Naive thymus-derived CD8-positive, alpha-beta T cell (primary cell): ENCODE measurements around the gene ZCCHC24. TPM values are rescaled to one million over a fixed set of nuclear protein-coding genes. Genes with fewer than 3 reads are reported as not detected.

Experiments
- ATAC-seq, 2 donors: fragments of 150-1000 bp; cut with Tn5 transposase in 1 of 2; sonication (Bioruptor Pico), chemical (Tn5 transposase) in 1 of 2; 1 replicate in 1 of 2; 2 replicates in 1 of 2; pipeline ENCODE4 v1.10.0; 2021; ENCODE audit warnings: mild to moderate bottlenecking in 2 of 2, moderate library complexity in 2 of 2
- POLR2A ChIA-PET: fragments of 350-600 bp; sonication (Branson Sonifier 250); formaldehyde crosslinking; loops from one replicate; lab custom pipeline; 2021; ENCODE audit warnings: antibody characterized with exemption; lab: Charles Lee
- DNase-seq, 10 donors: peaks; one replicate each; pipeline versions ENCODE4 v3.0.0 to v3.0.0-alpha.2; 2020 to 2022
- H3K27ac Mint-ChIP-seq, 10 donors: one replicate each; pipeline ENCODE4 v1.8.0; 2020 to 2022; ENCODE audit warnings: mild to moderate bottlenecking in 10 of 10, mixed read lengths in 10 of 10, moderate library complexity in 4 of 10, inconsistent platforms in 1 of 10
- H3K27me3 Mint-ChIP-seq, 5 donors: one replicate each; pipeline ENCODE4 v1.8.0; 2021 to 2022; ENCODE audit warnings: mixed read lengths in 5 of 5
- H3K36me3 Mint-ChIP-seq, 3 donors: one replicate each; pipeline ENCODE4 v1.8.0; 2020 to 2022; ENCODE audit warnings: mixed read lengths in 3 of 3, mild to moderate bottlenecking in 2 of 3, inconsistent platforms in 1 of 3
- H3K4me1 Mint-ChIP-seq, 4 donors: one replicate each; pipeline ENCODE4 v1.8.0; 2021 to 2022; ENCODE audit warnings: mixed read lengths in 4 of 4
- H3K4me3 Mint-ChIP-seq, 10 donors: one replicate each; pipeline ENCODE4 v1.8.0; 2020 to 2022; ENCODE audit warnings: mild to moderate bottlenecking in 10 of 10, mixed read lengths in 10 of 10, moderate library complexity in 6 of 10, inconsistent platforms in 1 of 10
- H3K9me3 Mint-ChIP-seq, 9 donors: one replicate each; pipeline ENCODE4 v1.8.0; 2020 to 2022; ENCODE audit warnings: mixed read lengths in 9 of 9, mild to moderate bottlenecking in 3 of 9, inconsistent platforms in 1 of 9, moderate library complexity in 1 of 9
- polyA plus RNA-seq, 3 donors: library from polyadenylated mRNA; unstranded; fragments of 300-500 nt; fragmentation: Illumina TruSeq; gene quantifications; one replicate each; pipeline ENCODE4 v1.2.3, GENCODE V29; 2021
- total RNA-seq, 8 experiments: library from RNA in 2 of 8; stranded (reverse) in 2 of 8; gene quantifications; one replicate each; pipeline ENCODE4 v1.2.3 and lab custom pipeline; 2021 to 2026

The ZCCHC24 gene
- total and polyA plus RNA-seq, 5 experiments from 2014 or later, result 0.12 to 1.7 (median 0.65) TPM

DNA sequence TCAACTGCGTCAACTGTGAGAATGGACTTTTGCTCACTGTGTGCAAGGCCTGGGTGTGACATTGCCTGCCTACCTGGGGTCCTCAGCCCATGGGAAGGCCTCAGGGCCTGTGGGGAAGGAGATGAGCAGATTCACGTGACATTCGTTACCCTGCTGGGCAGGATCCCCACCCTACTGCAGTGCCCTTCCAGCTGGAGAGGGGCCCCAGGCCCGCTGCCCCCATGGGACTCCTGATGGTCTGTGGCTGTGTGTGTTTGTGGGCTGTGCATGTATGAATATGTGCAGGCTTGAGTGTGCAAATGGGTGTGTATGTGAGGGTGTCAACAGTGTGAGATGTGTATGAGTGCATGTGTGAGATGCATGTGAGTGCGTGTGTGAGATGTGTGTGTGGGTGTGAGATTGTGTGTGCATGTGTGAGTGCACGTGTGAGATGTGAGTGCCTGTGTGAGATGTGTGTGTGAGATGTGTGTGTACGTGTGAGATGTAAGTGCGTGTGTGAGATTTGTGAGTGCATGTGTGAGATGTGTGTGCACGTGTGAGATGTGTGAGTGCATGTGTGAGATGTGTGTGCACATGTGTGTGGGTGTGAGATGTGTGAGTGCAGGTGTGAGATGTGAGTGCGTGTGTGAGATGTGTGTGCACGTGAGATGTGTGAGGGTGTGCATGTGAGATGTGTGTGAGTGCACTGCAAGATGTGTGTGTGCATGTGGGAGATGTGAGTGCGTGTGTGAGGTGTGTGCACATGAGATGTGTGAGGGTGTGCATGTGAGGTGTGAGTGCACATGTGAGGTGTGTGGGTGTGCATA is 68.5 kb downstream of the ZCCHC24 start:
- Mint-ChIP-seq H3K4me3 (no peak overlapping the region), H3K27me3 (peaks cover 0 to 3% (median 0%) of the 10 kb centered on the region in 5 donors), H3K9me3 (peaks cover 0 to 4% (median 0%) of the 10 kb centered on the region in 9 donors), H3K27ac (no peak overlapping the region), H3K4me1 (peaks cover 3 to 6% (median 6%) of the 10 kb centered on the region in 4 donors), H3K36me3 (no peaks in the 10 kb centered on the region)
- no peak for ATAC-seq
- DNase-seq, result no peak
- POLR2A ChIA-PET, result no interaction called here

DNA sequence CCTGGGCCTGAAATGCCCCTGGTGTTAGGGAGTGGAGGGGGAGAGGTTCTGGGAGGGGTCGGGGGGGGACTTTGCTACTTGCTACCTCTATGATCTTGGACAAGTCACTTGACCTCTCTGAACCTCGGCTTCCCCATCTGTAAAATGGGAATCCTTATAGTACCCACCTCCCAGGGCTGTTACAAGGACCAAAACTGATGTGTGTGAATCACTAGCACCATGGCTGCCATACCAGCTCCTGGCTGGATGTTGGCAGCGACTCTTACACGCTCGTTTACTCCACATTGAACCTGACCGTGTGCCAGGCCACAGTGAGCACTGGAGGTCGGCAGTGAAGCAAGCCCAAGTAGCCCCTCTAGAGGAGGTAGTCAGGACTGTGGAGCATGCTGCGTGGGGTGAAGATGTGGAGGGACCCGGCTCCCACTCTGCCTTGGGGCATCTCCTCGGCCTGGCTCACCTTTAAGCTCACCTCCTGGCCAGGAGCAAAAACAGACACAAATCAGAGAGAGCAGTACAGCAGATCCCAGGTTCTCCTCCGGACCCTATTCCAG is 69.3 kb downstream of the ZCCHC24 start:
- POLR2A ChIA-PET, result no interaction called here
- DNase-seq (no peak), ATAC-seq (no peak)
- Mint-ChIP-seq H3K36me3 (peaks cover 0 to 3% (median 0%) of the 10 kb centered on the region in 3 donors), H3K4me3 (no peak overlapping the region), H3K4me1 (peaks cover 3 to 6% (median 6%) of the 10 kb centered on the region in 4 donors), H3K9me3 (peaks cover 0 to 9% (median 3%) of the 10 kb centered on the region in 9 donors), H3K27ac (no peak overlapping the region), H3K27me3 (peaks cover 0 to 3% (median 0%) of the 10 kb centered on the region in 5 donors)

DNA sequence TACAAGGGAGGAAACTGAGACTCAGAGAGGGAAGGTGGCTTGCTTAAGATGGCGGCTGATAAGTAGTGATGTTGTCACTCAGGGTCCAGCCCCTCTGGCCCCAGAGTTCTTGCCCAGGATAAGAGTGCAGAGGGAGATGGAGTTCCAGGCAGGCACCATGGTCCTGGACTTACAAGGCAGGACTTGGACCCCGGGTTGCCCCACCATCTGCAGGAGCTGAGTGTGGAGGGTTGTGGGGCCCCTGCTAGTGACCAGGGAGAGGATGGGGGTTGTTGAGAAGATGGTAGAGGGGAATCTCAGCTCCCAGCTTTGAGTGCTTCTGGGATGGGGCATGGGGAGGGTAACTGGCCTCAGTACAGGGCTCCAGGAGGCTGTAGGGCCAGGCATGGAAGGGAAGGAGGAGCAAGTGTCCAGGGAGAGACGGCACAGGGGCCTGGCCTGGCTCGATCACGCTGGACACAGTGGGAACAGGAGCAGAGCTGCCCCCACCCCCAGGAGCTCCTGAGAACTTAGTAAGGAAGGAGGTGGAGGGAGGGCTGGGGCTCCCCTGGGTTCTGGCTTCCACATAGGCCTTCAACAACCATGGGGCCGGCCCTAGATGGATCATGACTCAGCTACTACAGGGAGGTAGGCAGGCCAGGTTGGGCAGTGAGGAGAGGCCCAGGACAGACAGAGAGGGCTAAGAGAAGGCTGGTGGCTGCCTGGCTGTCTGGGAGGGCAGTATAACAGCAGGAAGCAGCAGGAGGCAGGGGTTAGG is 69.9 kb downstream of the ZCCHC24 start:
- Mint-ChIP-seq H3K27me3 (peaks cover 0 to 3% (median 0%) of the 10 kb centered on the region in 5 donors), H3K36me3 (peaks cover 0 to 4% (median 3%) of the 10 kb centered on the region in 3 donors), H3K27ac (no peak overlapping the region), H3K9me3 (peaks cover 0 to 13% (median 3%) of the 10 kb centered on the region in 9 donors), H3K4me1 (peaks cover 3 to 6% (median 6%) of the 10 kb centered on the region in 4 donors), H3K4me3 (no peak overlapping the region)
- POLR2A ChIA-PET, result no interaction called here
- ATAC-seq (no peak), DNase-seq (no peak)

DNA sequence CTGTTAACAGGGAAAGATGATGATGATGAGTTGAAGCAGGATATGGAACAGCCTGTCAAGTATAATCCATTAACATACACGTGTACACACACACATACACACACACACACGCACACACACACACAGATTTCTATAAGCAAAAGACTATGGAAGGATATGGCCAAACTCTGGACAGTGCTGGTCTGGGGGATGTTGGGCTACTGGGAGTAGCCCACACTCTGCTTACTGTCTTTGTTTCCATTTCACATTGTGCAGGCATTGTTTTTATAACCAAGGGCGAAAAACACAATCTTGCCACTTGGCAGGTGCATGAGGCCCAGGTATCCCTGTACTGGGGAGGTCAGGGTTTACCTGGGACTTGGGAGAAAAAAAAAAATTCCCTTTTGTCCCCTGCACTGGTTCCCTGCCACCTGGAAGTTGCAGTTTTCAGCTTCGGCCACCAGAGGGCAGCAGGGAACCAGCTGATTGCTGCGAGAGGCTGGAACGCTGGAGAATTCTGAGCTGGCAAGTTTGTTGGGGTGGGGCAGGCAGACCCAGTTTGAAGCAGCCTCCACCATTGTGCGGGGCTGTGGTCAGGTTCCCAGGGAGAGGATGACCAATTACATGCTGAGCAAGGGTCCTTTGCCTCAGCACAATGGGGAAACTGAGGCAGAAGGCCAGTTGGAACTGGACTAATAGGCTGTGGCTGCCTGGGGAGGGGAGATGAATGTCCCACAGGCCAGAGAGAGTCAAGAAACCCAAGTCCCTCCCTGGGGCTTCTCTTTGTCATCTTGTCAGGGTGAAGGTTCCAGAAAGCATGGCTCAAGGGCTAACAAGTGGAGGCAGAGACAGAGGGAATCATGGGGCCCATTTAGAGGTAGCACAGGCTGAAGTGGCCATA is 70.9 kb downstream of the ZCCHC24 start:
- peaks cover 0 to 3% (median 0%) of the 10 kb centered on the region in 5 donors for H3K27me3 Mint-ChIP-seq
- H3K4me3 Mint-ChIP-seq, result no peak overlapping the region
- peaks cover 0 to 7% (median 3%) of the 10 kb centered on the region in 3 donors for H3K36me3 Mint-ChIP-seq
- ATAC-seq (peak; percentile 62 to 74), DNase-seq (peak; percentile 47 to 85 (median 69))
- peaks cover 3 to 6% (median 6%) of the 10 kb centered on the region in 4 donors for H3K4me1 Mint-ChIP-seq
- H3K27ac Mint-ChIP-seq, result peak overlapping the region in 3 of 10 donors; percentile 17 to 72 (median 29)
- peaks cover 0 to 18% (median 4%) of the 10 kb centered on the region in 9 donors for H3K9me3 Mint-ChIP-seq
- POLR2A ChIA-PET, result interaction anchor here (1.2 kb wide), 1 partner anchor 93 kb away, joined by 3 read pairs; no protein-coding TSS in a partner anchor

DNA sequence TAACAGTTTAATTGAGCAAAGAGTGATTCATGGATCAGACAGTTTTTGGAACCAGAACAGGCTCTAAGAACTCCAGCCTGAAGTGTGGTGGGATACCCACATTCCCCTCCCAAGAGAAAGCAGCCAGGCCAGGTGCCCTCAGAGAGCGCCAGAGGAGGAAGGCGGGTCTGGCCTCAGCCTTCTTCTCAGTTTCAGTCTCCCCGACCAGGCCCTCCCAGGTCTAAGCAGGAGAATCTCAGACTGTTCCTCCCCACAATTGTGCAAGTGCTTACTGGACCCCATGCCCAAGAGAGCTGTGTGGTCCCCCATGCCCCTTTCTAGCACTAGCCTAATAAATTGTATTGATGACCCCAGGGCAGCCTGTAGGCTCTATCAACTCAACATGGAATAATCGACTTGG is 72.6 kb downstream of the ZCCHC24 start:
- Mint-ChIP-seq H3K4me1 (peaks cover 3 to 6% (median 6%) of the 10 kb centered on the region in 4 donors), H3K4me3 (no peak overlapping the region), H3K36me3 (peaks cover 0 to 7% (median 3%) of the 10 kb centered on the region in 3 donors), H3K9me3 (peaks cover 0 to 18% (median 4%) of the 10 kb centered on the region in 9 donors), H3K27me3 (peaks cover 0 to 3% (median 0%) of the 10 kb centered on the region in 5 donors), H3K27ac (no peak overlapping the region)
- POLR2A ChIA-PET, result no interaction called here
- ATAC-seq (no peak), DNase-seq (no peak)

DNA sequence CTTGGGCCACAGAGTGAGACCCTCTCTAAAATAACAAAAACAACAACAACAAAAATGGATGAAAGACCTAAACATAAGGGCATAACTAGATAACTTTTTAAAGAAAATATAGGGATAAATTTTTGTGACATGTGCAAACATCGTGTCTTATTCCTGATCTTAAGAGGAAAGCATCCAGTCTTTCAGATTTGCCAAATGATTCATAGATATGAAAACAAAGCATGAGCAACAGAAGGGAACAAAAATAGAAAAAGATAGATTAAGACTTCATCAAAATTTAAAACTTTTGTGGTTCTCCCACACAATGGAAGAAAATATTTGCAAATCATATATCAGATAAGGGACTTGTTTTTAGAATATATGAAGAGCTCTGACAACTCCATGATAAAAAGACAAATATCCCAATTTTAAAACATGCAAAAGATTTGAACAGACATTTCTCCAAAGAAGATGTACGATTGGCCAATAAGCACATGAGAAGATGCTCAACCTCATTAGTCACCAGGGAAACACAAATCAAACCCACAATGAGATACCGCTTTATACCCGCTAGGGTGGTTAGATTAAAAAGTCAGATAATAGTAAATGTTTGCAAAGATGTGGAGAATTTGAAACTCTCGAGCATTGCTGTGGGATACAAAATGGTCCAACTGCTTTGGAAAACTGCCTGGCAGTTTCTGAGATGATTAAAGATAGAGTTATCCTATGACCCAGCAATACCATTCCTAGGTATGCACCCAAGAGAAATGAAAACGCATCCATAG is 77.8 kb downstream of the ZCCHC24 start:
- POLR2A ChIA-PET, result no interaction called here
- no peak for ATAC-seq
- DNase-seq, result no peak

DNA sequence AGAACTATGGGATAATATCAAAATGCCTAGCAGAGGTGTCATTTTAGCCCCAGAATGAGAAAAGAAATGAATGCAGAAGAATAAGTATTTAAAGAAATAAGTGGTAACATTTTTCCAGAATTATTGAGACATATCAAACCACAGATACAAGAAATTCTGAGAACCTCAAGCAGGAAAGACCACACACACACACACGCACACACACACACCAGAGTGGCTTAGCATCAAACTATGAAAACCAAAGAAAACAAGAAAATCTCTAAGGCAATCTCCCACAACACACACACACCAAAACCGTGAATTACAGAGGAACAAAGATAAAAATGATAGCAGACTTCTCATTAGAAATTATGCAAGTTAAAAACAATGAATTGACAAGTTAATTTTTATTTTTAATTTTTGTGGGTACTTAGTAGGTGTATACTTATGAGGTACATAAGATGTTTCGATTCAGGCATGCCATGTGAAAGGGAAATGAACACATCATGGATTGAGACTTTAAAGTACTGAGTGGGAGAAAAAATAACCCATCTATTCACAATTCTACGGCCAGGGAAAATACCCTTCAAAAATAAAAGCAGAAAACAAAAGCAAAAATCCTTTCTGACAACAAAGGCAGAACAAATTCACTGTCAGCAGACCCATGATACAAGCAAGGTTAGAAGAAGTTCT is 83.6 kb downstream of the ZCCHC24 start:
- Mint-ChIP-seq H3K4me3 (peak overlapping the region in 1 of 10 donors; percentile 34), H3K27ac (no peak overlapping the region), H3K27me3 (peaks cover 0 to 3% (median 0%) of the 10 kb centered on the region in 5 donors), H3K9me3 (peaks cover 0 to 3% (median 0%) of the 10 kb centered on the region in 9 donors), H3K4me1 (peaks cover 8 to 12% (median 9%) of the 10 kb centered on the region in 4 donors), H3K36me3 (peaks cover 0 to 9% (median 4%) of the 10 kb centered on the region in 3 donors)
- no peak for DNase-seq
- POLR2A ChIA-PET, result no interaction called here
- ATAC-seq, result no peak

More for the DNA sequence above, 77.8 kb downstream of the ZCCHC24 start:
- H3K36me3 Mint-ChIP-seq, result peaks cover 0 to 7% (median 3%) of the 10 kb centered on the region in 3 donors
- H3K4me1 Mint-ChIP-seq, result peaks cover 0 to 2% (median 0%) of the 10 kb centered on the region in 4 donors
- no peak overlapping the region for H3K4me3 Mint-ChIP-seq
- peaks cover 0 to 18% (median 5%) of the 10 kb centered on the region in 9 donors for H3K9me3 Mint-ChIP-seq
- no peak overlapping the region for H3K27ac Mint-ChIP-seq
- peaks cover 0 to 3% (median 0%) of the 10 kb centered on the region in 5 donors for H3K27me3 Mint-ChIP-seq

DNA sequence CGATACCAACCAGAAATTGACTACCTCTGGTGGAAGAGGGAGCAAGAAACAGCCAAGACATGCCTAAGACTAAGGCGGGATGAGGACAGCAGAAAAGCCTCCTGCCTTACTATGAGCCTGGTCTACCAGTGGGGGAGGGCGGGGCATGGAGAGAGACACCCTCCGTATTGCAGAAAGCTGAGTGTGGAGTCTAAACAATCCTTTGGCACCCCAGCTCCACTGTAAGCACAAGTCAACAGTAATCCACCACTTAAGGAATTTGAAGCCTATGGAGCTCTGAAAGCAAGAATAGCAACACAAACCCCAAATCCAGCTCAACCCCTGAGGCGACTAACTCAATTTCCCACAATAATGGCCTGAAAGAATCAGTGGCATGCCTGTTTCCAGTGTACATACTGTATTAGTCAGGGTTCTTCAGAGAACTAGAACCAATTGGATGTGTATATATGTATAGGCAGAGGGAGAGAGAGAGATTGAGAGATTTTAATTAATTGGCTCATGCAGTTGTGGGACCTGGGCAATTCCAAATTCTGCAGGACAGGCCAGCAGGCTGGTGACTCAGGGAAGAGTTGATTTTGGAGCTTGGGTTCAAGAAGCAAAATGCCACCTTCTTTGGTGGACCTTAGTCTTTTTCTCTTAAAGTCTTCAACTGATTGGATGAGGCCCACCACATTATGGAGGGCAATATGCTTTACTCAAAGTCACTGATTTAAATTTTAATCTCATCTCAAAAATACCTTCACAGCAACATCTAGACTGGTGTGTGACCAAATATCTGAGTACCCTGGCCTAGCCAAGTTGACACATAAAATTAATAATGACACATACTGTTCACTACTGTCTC is 84.7 kb downstream of the ZCCHC24 start:
- Mint-ChIP-seq H3K36me3 (peaks cover 0 to 17% (median 8%) of the 10 kb centered on the region in 3 donors), H3K4me1 (peaks cover 8 to 15% (median 11%) of the 10 kb centered on the region in 4 donors), H3K4me3 (no peak overlapping the region), H3K27ac (no peak overlapping the region), H3K9me3 (peaks cover 0 to 3% (median 0%) of the 10 kb centered on the region in 9 donors), H3K27me3 (peaks cover 0 to 3% (median 0%) of the 10 kb centered on the region in 5 donors)
- DNase-seq (no peak), ATAC-seq (no peak)
- POLR2A ChIA-PET, result no interaction called here

DNA sequence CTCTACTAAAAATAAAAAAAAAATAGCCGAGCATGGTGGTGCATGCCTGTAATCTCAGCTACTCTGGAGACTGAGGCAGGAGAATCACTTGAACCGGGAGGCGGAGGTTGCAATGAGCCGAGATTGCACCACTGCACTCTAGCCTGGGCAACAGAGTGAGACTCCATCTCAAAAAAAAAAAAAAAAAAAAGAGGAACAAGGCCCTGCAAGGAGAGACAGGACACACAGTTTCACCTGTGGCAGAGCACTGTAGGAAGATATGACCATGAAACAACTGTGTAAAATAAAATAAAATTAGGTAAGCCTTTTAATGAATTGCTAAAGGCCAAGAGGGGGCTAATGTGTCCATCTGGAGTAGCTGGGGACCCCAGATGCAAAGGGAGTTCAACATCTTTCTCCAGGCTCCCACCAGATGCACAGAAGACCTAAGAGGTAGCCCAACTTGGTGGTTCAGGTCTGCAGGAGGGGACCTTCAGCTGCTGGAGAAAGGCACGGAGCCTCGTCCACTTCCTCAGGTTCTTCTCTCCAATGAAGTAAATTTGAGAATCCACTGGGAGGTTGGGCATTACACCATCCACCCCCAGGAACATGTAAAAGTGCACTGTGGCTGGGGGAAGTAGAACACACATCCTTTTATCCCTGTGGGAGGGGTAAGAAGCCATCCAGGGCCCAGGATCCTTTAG is 85.5 kb downstream of the ZCCHC24 start:
- peaks cover 0 to 24% (median 16%) of the 10 kb centered on the region in 3 donors for H3K36me3 Mint-ChIP-seq
- ATAC-seq (no peak), DNase-seq (no peak)
- no peak overlapping the region for H3K27ac Mint-ChIP-seq
- H3K9me3 Mint-ChIP-seq, result peaks cover 0 to 3% (median 0%) of the 10 kb centered on the region in 9 donors
- H3K4me3 Mint-ChIP-seq, result no peak overlapping the region
- peaks cover 8 to 17% (median 13%) of the 10 kb centered on the region in 4 donors for H3K4me1 Mint-ChIP-seq
- POLR2A ChIA-PET, result interaction anchor here (0.7 kb wide), 1 partner anchor 30 kb away, joined by 10 read pairs; no protein-coding TSS in a partner anchor
- H3K27me3 Mint-ChIP-seq, result peaks cover 0 to 2% (median 0%) of the 10 kb centered on the region in 5 donors
